ACHN (cell line): ENCODE measurements around the gene ST8SIA1.

ENCODE experiments used
- DNase-seq: peaks from one replicate; pipeline ENCODE4 v3.0.0-alpha.2; 2015
- in situ Hi-C: cut with HindIII; loops from 2 replicates; pipeline ENCODE4 v1.10.0; 2017; ENCODE audit warnings: low sequenced_read_pairs, low pct_ligation_motif_present, low pct_unique_long_range_greater_than_20kb

ST8SIA1 gene

DNA sequence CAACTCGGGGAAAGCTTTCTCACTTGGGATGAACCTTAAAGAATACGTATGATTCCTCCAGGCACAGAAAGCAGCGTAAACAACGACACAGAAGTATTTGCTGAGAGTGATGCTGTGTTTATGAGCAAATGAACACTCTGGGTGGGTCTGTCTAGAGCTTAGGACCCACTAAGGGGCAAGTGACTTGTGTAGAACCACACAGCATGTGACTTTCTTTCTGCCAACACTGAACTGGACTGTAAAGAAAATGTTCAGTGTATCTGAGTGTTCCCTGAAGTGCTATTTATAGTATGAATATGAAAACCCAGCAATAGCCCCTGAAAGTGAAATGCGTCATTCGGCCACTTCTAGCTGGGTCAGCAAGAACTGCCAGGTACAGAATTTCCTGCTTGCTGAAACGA, 78.5 kb downstream of the ST8SIA1 start:
- in situ Hi-C loops: no loop called here
- DNase-seq: no peak

DNA sequence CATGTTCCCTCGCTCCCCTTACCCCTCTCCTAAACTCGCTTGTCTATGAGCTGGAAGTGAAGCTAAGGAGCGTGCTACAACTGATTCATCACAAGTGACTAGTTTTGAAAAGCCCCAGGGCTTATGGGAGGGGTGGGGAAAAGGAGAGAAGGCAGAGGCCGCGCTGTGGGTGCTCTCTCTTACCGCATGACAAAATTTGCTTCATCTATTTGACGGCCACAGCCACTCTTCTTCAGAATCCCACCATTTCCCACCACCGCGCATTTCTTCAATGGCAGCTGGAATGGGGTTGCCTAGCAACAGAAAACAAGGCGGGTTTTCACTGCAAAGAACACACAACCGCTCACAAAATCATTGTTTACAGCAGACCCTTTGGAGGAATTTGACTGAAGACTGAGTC, 79.4 kb downstream of the ST8SIA1 start:
- in situ Hi-C loops: no loop called here
- no peak for DNase-seq

DNA sequence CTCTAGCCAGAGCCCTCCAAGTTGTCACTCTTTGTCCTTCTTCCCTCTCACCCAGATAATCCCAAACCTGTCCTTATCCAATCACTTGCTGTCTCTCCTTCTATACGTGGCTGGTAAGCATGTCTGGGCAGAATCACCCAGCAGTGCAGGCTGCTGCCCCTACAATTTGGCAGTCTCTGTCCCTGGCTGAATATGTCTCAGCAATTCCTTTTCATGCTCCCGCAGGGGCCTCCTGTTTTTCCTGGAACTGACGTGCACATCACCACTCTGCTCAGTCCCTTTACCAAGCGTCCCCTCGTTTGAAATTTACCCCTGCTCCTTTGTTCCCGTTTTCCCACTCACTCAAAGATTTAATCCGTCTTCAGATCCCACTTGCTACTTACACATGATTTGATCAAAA, 80.0 kb downstream of the ST8SIA1 start:
- in situ Hi-C loops: no loop called here
- no peak for DNase-seq

DNA sequence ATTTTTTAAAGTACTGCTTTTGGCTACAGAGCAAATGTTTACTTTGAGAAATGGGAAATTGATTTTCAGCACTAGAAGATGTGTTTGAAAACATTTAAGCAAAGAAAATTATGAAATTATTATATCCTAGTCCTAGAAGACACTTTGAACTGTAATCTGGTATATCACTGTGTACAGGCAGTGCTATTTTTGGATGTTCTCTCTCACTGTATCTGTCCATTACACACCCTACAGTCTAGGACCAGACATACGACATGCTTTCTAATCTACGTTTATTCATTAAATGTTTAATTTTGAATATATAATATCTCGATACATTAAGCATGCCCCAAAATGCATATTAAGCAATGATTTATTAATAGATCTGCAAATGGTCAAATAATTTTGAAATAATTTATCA, 82.5 kb downstream of the ST8SIA1 start:
- no peak for DNase-seq
- in situ Hi-C loops: no loop called here

DNA sequence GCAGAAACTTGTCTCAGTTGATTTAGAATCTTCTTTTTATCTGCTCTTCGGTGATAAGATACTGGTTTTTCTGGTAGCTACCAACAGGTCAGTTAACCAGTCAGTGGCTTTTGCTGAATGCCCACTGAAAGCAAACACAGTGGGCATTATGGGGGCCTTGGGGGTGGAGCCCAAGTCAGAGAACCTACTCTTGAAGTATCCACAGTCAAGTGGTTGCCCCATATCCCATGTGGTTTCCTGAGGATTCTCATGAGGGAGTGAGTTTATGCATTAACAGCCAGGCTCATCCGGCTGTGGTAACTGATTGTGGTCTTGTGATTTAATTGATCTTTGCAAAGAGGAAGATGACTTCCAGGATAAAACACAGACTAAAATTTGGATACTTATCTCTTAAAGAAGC, 83.7 kb downstream of the ST8SIA1 start:
- DNase-seq: no peak
- in situ Hi-C loops: no loop called here

DNA sequence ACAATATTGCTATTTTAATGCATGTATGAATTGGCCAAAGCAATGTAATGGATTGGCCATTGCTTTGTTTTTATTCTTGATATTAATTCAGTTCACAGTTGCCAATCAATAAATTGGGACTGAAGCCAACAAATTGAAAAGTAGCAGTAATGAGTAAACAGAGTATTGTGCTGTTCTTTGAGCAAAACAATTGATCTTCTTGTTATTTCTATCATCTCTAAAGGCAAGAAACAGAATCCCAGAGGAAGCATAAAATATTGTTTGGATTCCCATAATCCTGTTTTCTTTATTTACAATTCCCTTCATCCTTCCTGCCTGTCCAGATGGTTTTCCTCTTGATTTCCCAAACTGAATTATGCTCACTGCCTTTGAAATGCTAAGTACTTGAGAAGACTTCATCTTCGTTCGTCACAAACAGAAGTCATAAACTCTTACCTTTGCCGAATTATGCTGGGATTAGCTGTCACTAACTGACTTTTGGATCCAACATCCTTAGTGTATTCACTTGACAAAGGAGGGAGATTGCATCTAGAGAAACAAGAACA, 85.9 kb downstream of the ST8SIA1 start:
- no peak for DNase-seq
- in situ Hi-C loops: no loop called here

DNA sequence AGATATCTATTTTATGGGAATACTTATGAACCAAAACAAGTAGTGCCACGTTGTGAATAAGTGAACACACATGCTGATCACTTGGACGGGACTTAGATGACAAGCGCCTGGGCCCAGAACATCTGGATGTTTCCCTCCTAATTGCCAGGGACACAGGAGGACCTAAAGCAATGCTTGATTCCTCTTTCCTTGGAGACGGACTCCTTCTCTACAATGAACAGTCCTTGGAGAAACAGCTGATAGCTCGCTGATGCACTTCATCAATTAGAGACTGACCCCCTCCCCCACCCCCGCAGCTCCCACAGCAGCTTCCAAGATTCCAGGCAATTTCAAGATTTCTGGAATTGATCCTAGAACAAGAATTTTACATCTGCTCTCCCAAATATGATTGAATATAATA, 86.4 kb downstream of the ST8SIA1 start:
- no peak for DNase-seq
- in situ Hi-C loops: no loop called here

DNA sequence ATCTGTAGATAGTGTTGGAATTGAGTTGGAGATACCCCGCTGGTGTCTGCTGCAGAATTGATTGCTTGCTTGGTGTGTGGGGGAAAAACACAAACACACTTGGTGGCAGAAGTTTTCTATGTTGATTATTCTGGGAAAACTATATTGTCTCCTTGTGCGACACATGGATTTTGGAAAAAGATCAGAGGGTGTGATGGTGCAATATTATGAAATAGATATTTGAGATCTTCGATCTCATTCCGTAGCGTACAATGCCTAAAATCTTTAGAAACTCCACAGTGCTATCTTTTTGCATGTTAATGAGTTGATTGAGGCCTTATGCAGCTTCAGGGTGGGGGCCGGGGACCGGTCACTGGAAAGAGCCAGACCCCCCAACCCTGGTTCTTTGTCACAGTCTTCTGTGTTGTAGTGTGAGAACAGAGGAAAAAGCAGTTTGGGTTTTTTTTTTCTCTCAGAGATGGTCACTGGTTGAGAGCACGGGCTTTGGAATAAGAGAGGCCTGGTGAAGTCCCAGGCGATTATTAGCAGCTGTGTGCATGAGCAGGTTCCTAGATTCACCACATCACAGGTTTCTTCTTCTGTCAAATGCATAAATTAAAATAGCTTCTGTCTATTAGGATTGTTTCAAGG, 88.2 kb downstream of the ST8SIA1 start:
- no peak for DNase-seq
- in situ Hi-C loops: no loop called here

DNA sequence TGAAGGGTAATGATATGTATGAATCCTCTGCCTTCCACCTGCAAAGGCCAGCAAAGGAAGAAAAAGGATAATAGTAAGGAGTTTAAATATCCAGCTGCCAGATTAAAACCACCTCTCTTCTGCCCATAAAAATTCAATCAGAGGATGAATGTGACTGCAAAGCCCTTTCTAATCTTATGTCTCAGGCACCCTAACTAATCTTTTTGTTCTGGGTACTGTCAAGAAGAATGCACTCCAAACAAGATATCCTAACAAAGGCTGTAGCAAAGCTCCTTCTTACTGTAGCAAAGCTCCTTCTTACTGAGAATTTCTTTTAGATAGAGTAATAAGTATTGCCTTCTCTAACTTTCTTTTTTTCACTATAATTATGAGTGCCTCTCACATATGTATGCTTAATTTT, 91.8 kb downstream of the ST8SIA1 start:
- DNase-seq: no peak
- in situ Hi-C loops: no loop called here

DNA sequence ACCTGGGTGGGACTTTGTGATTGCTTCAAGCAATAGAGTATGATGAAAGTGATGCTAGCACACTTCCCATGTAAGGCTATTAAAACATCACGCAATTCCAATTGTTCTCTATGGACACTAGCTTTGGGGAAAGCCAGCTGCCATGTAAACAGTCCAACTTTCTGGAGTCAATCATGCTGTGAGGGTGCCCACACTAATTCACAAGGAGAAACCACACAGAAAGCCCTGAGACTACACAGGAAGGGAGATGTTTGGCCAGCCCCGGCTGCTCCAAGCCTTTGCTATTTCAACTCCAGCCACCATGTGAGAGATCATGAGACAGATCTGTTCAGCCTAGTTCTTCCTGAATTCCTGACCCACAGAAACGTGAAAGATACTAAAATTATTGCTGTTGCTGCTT, 96.3 kb downstream of the ST8SIA1 start:
- DNase-seq: no peak

DNA sequence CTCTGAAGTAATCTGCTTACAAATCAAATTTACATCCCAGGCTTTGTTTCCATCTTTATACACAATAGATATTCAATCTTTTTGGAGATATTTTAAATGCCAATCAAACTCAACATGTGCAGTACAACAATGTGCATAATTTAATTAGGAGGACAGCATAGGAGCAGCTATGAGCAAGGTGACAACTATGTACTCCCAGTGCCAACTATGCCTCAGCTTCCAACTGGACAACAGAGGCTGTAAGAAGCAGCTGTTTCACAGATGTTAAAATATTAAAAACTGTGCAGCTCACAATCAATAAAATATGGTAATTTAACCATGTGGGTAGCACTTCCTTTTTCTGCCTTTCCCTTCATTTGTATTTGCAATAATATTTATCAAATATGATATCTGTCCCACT, 99.9 kb downstream of the ST8SIA1 start:
- no peak for DNase-seq
- in situ Hi-C loops: no loop called here

More for the DNA sequence above, 96.3 kb downstream of the ST8SIA1 start:
- in situ Hi-C loops: no loop called here

DNA sequence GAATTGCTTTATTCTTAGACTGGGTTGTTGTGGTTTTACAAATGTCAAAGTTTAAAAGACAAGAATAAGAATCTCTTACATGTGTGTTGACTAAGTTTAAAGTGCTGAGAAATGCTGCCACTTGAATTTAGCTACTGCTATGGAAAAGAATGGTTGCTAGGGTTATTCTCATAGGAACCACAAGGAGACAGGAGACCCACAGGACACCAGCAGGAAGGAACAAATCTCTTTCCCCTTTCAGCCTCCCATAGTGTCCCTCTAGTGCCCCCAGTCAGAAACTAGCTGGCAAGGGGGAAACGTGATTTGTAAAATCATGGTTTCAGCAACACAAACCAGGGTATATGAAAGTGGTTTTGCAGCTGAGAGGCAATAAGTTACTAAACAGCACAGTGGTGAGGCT, 102.7 kb downstream of the ST8SIA1 start:
- peak; percentile 20 for DNase-seq
- in situ Hi-C loops: no loop called here

DNA sequence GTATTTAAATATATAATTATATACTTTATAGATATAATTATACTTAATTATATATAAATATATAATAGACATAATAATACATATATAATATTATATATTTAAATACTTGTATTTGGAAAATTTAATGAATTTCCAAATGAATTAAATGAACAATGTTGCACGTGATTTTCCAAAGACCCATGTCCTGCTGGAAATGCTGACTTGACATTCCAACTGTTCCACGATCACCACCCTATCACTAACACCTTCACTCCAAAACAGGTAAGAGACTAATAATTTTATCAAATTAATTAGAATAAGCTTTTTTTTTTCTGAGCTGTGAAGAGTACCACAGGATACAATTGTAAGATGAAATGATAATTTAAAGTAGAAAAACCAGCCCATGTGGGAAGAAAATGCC, 103.4 kb downstream of the ST8SIA1 start:
- DNase-seq: no peak
- in situ Hi-C loops: no loop called here

DNA sequence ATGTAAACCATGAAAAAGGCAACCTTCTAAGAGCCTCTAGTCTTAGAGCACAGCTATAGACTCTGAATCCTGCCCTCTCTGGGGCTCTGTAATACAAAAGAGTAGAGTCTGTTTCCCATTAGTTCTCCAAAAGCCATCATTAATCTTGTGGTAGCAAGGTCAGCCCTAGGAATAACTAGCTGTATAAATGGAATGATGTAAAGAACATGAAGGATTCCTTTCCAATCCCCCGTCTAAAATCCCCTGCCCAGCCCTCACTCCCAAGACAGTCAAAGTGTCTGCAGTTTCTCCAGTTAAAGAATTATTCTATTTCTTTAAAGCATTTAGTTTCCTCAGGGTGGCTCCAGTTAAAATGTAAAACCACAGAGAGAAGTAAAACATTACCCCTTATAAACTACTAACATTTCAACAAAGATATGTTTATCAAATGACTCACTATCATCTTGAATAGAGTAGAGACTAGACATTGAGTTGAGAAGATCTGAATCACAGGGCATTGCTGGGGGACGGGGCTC, 104.2 kb downstream of the ST8SIA1 start:
- peak; percentile 62 for DNase-seq
- in situ Hi-C loops: no loop called here

DNA sequence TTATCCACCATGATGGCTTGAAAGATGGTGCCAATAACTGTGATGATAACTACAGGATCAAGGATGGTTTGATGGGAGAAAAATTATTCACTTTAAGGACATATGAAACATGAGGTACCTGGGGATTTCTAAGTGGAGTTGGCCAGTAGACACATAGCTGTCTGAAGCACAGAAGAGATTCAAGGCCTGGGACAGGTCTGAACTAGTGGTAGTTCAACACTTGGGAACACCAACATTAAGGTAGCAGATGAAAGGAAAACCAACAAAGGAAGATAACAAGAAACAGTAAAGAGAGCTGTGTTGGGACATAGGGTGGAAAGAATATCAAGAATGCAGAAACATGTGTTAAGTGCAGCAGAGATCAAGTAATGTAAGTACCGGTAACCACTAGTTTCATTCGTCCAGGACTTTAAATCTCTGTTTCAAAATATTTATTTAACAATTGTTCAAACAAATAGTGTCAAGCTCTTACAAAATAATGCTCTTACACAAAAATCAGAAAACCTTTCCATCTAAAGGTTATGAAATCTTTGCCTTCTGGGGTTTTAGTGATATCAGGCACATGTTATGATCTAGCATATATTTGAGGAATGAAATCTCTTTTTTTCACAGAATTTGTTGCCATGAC, 104.7 kb downstream of the ST8SIA1 start:
- in situ Hi-C loops: no loop called here
- no peak for DNase-seq

DNA sequence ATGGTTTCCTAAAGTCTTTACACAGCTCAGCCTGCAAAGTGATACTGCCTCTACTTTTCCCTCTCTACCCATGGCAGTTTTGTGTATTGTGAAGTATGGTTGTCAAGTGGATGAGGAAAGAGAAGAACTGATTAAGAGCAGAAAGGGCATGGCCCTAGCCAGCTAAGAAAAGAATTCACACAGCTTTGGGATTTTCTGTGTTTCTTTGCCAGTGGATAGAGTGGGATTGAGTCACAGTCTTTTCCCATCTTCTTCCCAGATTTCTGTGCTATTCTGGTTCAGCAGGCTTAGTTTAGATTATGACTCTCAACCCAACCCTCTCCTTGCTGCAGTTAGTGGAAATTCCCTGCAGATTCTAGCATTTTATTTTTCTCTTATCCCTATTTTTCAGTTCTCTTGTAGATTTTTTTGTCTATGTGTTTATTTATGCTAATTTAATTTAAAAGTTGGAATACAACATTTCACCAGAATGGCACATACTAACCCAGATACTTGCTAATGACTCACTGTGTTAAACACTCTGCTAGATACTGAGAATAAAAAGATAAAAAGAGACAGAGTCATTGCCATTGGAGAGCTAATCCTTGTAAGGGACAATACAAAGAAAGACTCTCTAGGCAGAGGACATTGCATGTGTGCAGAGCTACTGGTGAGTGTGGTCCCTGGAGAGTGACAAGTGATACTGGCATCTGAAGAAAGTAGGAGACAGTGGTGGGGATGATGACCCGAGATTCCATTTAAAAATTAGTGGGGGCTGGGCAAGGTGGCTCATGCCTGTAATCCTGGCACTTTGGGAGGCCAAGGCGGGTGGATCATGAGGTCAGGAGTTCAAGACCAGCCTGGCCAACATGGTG, 106.3 kb downstream of the ST8SIA1 start:
- in situ Hi-C loops: no loop called here

DNA sequence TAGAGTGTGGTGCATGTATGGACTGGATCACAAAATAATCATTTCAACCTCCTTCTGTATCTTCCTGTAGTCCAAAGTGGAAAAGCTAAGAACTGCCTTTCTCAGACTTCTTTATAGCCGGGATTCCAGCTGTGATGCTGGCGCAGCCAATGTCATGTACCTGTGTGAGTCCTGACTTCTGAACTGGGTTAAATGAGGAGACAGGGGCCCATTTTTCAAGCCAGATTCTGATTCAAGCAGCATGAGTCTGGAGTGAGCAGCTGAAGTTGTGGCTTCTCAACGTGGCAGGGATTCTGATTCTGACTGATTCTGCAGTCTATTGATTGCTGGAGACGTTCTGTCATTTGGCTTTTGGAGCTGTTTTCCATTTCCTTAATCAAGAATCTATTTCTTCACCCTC, 111.2 kb downstream of the ST8SIA1 start:
- no peak for DNase-seq
- in situ Hi-C loops: no loop called here

More for the DNA sequence above, 106.3 kb downstream of the ST8SIA1 start:
- no peak for DNase-seq

DNA sequence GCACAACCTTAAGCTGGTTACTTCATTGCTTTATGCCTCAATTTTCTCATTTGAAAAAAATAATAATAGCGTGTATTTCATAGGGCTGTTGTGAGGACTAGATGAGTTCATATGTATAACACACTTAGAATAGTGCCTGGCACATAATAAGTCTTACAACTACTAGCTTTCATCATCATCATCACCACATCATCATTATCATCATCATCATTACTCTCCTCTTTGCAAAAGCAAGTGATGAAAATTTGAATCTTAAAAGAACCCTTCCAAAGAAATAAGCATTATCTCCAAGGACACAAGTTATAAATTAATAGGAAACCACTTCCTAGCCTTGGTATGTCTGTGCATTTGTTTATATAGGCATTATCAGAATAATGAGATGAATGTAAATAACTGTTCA, 117.0 kb downstream of the ST8SIA1 start:
- in situ Hi-C loops: no loop called here

DNA sequence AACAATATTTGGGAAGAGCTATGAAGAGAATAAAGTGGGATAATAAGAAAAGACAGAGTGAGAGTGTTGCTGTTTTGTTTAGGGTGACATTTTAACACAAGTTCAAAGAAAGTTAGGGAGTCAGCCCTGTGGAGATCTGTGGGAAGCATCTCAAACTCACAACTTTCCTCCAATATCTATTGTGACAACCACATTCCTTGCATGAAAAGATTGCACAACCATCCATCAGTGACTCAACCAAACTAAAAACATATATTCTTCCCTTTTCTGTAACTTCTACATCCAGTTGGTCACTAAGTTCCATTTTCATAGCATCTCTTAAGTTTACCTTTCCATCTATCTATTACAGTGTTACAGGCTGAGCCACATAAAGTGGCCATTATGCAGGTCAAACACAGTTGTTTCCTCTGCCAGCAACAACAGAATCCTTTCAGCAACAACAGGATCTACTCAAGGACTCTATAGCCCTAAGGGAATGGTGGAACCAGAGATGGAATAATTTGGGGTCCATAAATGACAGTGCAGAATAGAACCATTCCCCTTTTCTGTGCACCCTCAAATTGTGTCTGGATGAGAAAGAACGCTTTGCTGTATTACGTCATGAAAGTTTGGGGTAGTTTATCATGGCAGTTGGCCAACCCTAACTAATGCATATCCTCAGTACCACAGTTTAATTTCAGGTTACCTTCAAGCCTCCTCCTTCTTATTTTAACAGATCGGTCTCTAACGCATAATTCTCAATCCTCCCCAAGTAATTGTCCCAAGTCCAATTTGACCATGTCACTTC, 118.8 kb downstream of the ST8SIA1 start:
- in situ Hi-C loops: no loop called here
- no peak for DNase-seq

More for the DNA sequence above, 117.0 kb downstream of the ST8SIA1 start:
- no peak for DNase-seq
